B cell (primary cell): Measurements from ENCODE around the gene TBX4. TPM values are rescaled to one million over a fixed set of nuclear protein-coding genes. Genes with fewer than 3 reads are reported as not detected.

Source experiments
- ATAC-seq: fragments of 200-7000 bp; cut with Tn5 transposase; one replicate; pipeline ENCODE4 v1.10.0; 2021; ENCODE audit warnings: low read depth, mild to moderate bottlenecking, moderate number of reproducible peaks, moderate library complexity
- CTCF ChIA-PET: fragments of 350-600 bp; sonication (Branson Sonifier 250); formaldehyde crosslinking; loops from one replicate; lab custom pipeline; 2021; ENCODE audit warnings: antibody characterized with exemption, inconsistent platforms; lab: Charles Lee
- POLR2A ChIA-PET: fragments of 350-600 bp; sonication (Branson Sonifier 250); formaldehyde crosslinking; loops from one replicate; lab custom pipeline; 2021; ENCODE audit warnings: antibody characterized with exemption; lab: Charles Lee
- DNase-seq: peaks from one replicate; pipeline ENCODE4 v3.0.0; 2013
- H2AFZ ChIP-seq: 2 replicates; pipeline ENCODE4 v1.6.1; 2012; ENCODE audit warnings: mild to moderate bottlenecking, low read depth, low read length; ENCODE audit not compliant: insufficient read depth, poor library complexity, severe bottlenecking
- H3K27ac ChIP-seq, 2 donors: 1 replicate in 1 of 2; 2 replicates in 1 of 2; pipeline ENCODE4 v1.5.1; 2012 to 2013; ENCODE audit warnings: low read length in 2 of 2, mild to moderate bottlenecking in 2 of 2, moderate library complexity in 1 of 2
- H3K27me3 ChIP-seq, 4 experiments: fragments of 200-600 bp in 1 of 4; sonication (generic) in 1 of 4; replicated peaks in 1 of 4; 1 replicate in 2 of 4; 2 replicates in 2 of 4; pipeline versions ENCODE4 v1.6.1 to v1.7.0; 2013 to 2016; ENCODE audit warnings: low read length in 3 of 4, mild to moderate bottlenecking in 2 of 4, mixed read lengths in 1 of 4, moderate library complexity in 1 of 4; ENCODE audit not compliant: insufficient read depth in 4 of 4, control insufficient read depth in 3 of 4; ENCODE audit errors: control extremely low read depth in 1 of 4
- H3K36me3 ChIP-seq, 2 experiments: replicated peaks in 1 of 2; 1 replicate in 1 of 2; 2 replicates in 1 of 2; pipeline versions ENCODE4 v1.6.1 to v1.7.1; 2013; ENCODE audit warnings: low read length in 1 of 2; ENCODE audit not compliant: insufficient read depth in 2 of 2, control insufficient read depth in 1 of 2; ENCODE audit errors: control extremely low read depth in 1 of 2, extremely low read depth in 1 of 2
- H3K4me1 ChIP-seq, 2 donors: fragments of 200-600 bp in 1 of 2; sonication (generic) in 1 of 2; 1 replicate in 1 of 2; 2 replicates in 1 of 2; pipeline versions ENCODE4 v1.5.1 to v1.6.1; 2013 to 2017; ENCODE audit warnings: low read length in 2 of 2; ENCODE audit not compliant: control insufficient read depth in 2 of 2, insufficient read depth in 2 of 2
- H3K4me2 ChIP-seq: replicated peaks from 2 replicates; pipeline ENCODE3; 2012; ENCODE audit warnings: mild to moderate bottlenecking, low read depth, low read length; ENCODE audit not compliant: poor library complexity, severe bottlenecking
- H3K4me3 ChIP-seq, 5 experiments: fragments of 200-600 bp in 1 of 5; sonication (generic) in 1 of 5; 1 replicate in 3 of 5; 2 replicates in 2 of 5; pipeline versions ENCODE4 v1.5.1 to v1.7.0; 2011 to 2016; ENCODE audit warnings: low read length in 4 of 5, mild to moderate bottlenecking in 4 of 5, low read depth in 2 of 5, control low read depth in 1 of 5, moderate library complexity in 1 of 5; ENCODE audit not compliant: insufficient read depth in 1 of 5; ENCODE audit errors: control extremely low read depth in 1 of 5, extremely low read depth in 1 of 5
- H3K79me2 ChIP-seq: fragments of 200-600 bp; sonication (generic); one replicate; pipeline ENCODE4 v1.6.0; 2016; ENCODE audit warnings: low read length; ENCODE audit not compliant: control insufficient read depth, insufficient read depth
- H3K9ac ChIP-seq: fragments of 200-600 bp; sonication (generic); 2 replicates; pipeline ENCODE4 v1.6.1; 2017; ENCODE audit warnings: mild to moderate bottlenecking, low read length, moderate library complexity
- H3K9me3 ChIP-seq, 3 donors: one replicate each; pipeline versions ENCODE4 v1.6.1 to v1.7.1; 2013; ENCODE audit warnings: low read length in 2 of 3; ENCODE audit not compliant: control insufficient read depth in 2 of 3, insufficient read depth in 1 of 3; ENCODE audit errors: control extremely low read depth in 1 of 3
- H4K20me1 ChIP-seq: 2 replicates; pipeline ENCODE4 v1.6.0; 2012; ENCODE audit warnings: mild to moderate bottlenecking, low read length; ENCODE audit not compliant: insufficient read depth, control insufficient read depth, poor library complexity, severe bottlenecking
- H3K27ac Mint-ChIP-seq: one replicate; pipeline ENCODE4 v1.8.0; 2021; ENCODE audit warnings: mixed read lengths
- H3K27me3 Mint-ChIP-seq: one replicate; pipeline ENCODE4 v1.8.0; 2021; ENCODE audit warnings: mixed read lengths
- H3K4me1 Mint-ChIP-seq: one replicate; pipeline ENCODE4 v1.8.0; 2021; ENCODE audit warnings: mixed read lengths
- H3K4me3 Mint-ChIP-seq: one replicate; pipeline ENCODE4 v1.8.0; 2021; ENCODE audit warnings: mixed read lengths
- H3K9me3 Mint-ChIP-seq: one replicate; pipeline ENCODE4 v1.8.0; 2022; ENCODE audit warnings: mixed read lengths; ENCODE audit not compliant: insufficient read depth
- EZH2 ChIP-seq: IDR thresholded peaks from 2 replicates; pipeline ENCODE4 v1.6.1; 2012; ENCODE audit warnings: borderline replicate concordance, low read depth, mild to moderate bottlenecking, moderate library complexity, low read length; ENCODE audit not compliant: insufficient read depth, poor library complexity, severe bottlenecking
- WGBS: methylation state at CpG from one replicate; pipeline ENCODE4 v1.1.5; 2013; ENCODE audit warnings: missing lambda C conversion rate; ENCODE audit not compliant: insufficient coverage; 5-methylcytosine and 5-hydroxymethylcytosine counted together
- intact Hi-C: fragments of 100-400 bp; cut with micrococcal nuclease; formaldehyde crosslinking; loops from one replicate; pipeline ENCODE4 v1.10.0; 2022
- polyA plus RNA-seq: library from polyadenylated mRNA; depleted of rRNA; stranded (reverse); fragments of >200 nt; gene quantifications from 2 replicates; pipeline ENCODE4 v1.2.3, GENCODE V29; 2012
- total RNA-seq, 2 donors: library from RNA; stranded (reverse); fragments of 120-200 nt in 1 of 2; gene quantifications; 1 replicate in 1 of 2; 2 replicates in 1 of 2; pipeline versions ENCODE4 v1.2.3 to v1.2.4, GENCODE V29; 2013 to 2022
- TF ChIP-seq, protein P1 (sequence below): fragments of 200-600 bp; IDR thresholded peaks from one replicate; pipeline ENCODE4 v1.8.0; 2022; ENCODE audit warnings: antibody characterized with exemption, mild to moderate bottlenecking

The TBX4 gene
- total and polyA plus RNA-seq, 2 donors (not counting 1 experiment from before 2014, with no cell fraction given), result not detected

- ChIA-PET CTCF (no interaction called here), POLR2A (no interaction called here)
- Histone ChIP-seq H3K9me3 (no peaks in the 10 kb centered on the region), H3K27me3 (peaks cover 0 to 23% (median 4%) of the 10 kb centered on the region in 4 experiments), H3K36me3 (no peaks in the 10 kb centered on the region), H3K79me2 (no peaks in the 10 kb centered on the region), H3K4me2 (no peak overlapping the region), H3K4me1 (no peaks in the 10 kb centered on the region), H3K9ac (no peak overlapping the region), H4K20me1 (no peaks in the 10 kb centered on the region), H3K4me3 (no peak overlapping the region), H2AFZ (no peak overlapping the region), H3K27ac (no peak overlapping the region)
- Mint-ChIP-seq H3K4me1 (no peaks in the 10 kb centered on the region), H3K4me3 (no peak overlapping the region), H3K27ac (no peak overlapping the region), H3K27me3 (peaks cover 28% of the 10 kb centered on the region), H3K9me3 (no peaks in the 10 kb centered on the region)
- ATAC-seq (no peak), DNase-seq (no peak)
- no peak for TF ChIP-seq EZH2
- TF ChIP-seq, protein P1, sequence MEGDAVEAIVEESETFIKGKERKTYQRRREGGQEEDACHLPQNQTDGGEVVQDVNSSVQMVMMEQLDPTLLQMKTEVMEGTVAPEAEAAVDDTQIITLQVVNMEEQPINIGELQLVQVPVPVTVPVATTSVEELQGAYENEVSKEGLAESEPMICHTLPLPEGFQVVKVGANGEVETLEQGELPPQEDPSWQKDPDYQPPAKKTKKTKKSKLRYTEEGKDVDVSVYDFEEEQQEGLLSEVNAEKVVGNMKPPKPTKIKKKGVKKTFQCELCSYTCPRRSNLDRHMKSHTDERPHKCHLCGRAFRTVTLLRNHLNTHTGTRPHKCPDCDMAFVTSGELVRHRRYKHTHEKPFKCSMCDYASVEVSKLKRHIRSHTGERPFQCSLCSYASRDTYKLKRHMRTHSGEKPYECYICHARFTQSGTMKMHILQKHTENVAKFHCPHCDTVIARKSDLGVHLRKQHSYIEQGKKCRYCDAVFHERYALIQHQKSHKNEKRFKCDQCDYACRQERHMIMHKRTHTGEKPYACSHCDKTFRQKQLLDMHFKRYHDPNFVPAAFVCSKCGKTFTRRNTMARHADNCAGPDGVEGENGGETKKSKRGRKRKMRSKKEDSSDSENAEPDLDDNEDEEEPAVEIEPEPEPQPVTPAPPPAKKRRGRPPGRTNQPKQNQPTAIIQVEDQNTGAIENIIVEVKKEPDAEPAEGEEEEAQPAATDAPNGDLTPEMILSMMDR, result no peak
- intact Hi-C loops, result no loop called here
- WGBS, result 96% methylated on average over 9 of the region's 12 CpGs
These were observed 22.2 kb downstream of the TBX4 start for GRCh38 chr17:61474235-61474927.

DNA sequence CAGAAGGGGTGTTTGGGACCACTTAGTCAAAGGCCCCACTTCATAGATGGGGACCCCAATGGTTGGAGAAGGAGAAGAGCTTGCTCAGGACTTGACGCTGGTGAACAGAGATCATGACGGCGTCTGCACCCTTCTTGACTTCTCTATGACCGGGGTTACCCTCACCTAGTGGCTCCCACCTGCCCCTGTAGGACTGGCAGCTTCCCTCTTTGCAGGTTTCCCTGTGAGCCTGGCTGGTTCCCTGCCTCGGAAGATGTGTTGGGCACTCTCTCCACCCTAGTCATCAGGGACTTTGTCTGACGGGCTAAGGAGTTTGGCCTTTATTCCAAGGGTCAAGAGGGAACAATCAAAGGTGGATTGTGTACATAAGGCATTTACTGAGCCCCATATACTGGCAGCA lies 22.7 kb downstream of the TBX4 start:
- H3K9me3 Mint-ChIP-seq, result no peaks in the 10 kb centered on the region
- no peak overlapping the region for H3K9ac ChIP-seq
- no peak for ATAC-seq

More for the DNA sequence above, 22.7 kb downstream of the TBX4 start:
- H3K4me3 Mint-ChIP-seq, result no peak overlapping the region
- no peak overlapping the region for H3K4me2 ChIP-seq
- DNase-seq, result no peak
- no peak overlapping the region for H3K27ac Mint-ChIP-seq
- 89% methylated on average over 1 of the region's 6 CpGs for WGBS
- peaks cover 0 to 23% (median 4%) of the 10 kb centered on the region in 4 experiments for H3K27me3 ChIP-seq
- H3K9me3 ChIP-seq, result no peaks in the 10 kb centered on the region
- POLR2A ChIA-PET, result no interaction called here
- no peak for TF ChIP-seq EZH2
- TF ChIP-seq, protein P1, result no peak
- H3K27ac ChIP-seq, result no peak overlapping the region
- no peaks in the 10 kb centered on the region for H3K4me1 ChIP-seq
- H3K36me3 ChIP-seq, result no peaks in the 10 kb centered on the region
- H3K4me3 ChIP-seq, result no peak overlapping the region
- no peaks in the 10 kb centered on the region for H3K79me2 ChIP-seq
- no peak overlapping the region for H2AFZ ChIP-seq
- H4K20me1 ChIP-seq, result no peaks in the 10 kb centered on the region
- H3K27me3 Mint-ChIP-seq, result peaks cover 28% of the 10 kb centered on the region
- H3K4me1 Mint-ChIP-seq, result no peaks in the 10 kb centered on the region
- CTCF ChIA-PET, result no interaction called here
- intact Hi-C loops, result no loop called here
